NCI-H2196 (cell line): ENCODE measurements around the gene SAMD14.

Source experiments
- DNase-seq: peaks from one replicate; lab custom pipeline; 2025; ENCODE audit not compliant: unreplicated experiment; lab: John Stamatoyannopoulos, UW

The SAMD14 gene

DNA sequence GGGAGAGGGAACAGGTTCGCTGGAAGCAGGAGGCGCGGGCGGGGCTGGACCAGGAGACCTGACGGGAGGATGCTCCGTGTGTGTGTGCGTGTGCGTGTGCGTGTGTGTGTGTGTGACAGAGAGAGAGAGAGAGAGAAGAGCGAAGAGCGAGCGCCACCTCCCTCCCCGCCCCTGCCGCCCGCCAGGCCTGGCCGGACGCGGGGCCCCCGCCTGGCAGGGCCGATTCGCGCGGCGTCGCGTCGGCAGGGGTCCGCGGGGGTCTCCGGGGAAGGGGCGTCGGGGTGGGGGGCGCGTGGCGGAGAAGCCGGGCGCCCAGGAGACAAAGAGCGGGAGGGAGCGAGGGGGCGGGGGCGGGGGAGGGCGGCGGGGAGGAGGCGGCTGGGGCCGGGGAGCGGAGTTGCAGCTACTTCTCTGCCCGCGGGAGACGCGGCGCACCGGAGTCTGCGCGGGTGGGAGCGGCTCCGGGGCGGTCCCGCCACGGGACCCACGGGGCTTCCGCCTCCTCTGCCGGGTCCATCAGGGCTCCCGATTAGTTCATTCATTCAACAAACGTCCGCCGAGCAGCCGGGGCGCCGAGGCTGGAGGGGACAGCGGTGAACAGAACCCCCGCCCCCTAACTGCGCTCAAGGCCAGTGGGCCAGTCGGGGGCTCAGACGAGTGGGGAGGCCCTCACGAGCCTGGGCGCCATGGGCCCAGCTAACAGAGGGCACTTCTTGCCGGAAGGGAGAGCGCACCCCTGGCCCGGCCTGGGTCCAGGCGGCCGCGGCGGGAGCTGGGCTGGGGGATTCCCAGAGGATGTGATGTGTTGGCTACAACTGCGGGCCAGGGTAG is at the start of gene SAMD14:
SAMD14 (minus strand) TSS at position 433 of the 831 bp plus-strand sequence. CDS start 5,201 bp downstream, outside the sequence.
- peak; percentile 28 for DNase-seq

DNA sequence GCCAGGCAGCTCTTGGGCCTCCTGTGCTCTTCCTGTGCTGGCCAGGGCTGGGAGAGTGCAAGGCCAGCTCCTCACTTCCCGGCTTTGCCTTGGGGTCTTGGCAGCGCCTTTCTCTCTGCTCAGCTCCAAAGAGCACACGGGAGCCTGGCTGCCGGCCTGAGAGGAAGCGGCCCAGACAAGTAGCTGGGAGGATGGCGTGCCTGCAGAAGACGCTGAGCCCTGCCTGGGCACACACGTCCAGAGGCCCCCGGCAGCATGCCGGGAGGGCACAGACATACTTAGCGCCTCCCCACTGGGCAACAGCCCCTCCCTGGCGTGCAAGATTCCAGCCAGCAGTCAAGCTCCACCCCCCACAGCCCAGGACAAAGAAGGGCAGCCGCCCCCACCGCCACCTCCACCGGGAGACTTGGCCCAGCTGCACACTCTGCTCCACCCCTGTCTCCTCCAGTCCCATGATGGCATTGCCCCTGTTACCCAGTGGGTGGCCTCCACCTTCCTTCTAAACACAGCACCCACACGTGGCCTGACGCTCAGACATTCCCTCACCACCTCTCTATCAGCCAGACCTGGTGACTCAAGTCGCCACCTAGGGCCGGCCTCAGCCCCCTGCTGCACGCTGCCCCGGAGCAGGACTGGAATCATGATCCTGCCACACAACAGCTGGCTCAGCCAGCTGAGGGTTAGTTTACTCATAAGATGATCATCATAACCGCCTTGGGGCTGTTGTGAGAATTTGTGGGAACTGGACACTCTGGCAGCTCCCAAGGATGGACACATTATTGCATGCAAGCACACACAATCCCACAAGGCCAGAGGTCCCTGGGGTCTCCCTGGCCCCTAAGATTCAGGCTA is 48.2 kb upstream of the SAMD14 start:
- peak; percentile 89 for DNase-seq

- DNase-seq: peak; percentile 12
Measured at GRCh38 chr17:50177476-50177875, 47.5 kb upstream of the SAMD14 start.

DNA sequence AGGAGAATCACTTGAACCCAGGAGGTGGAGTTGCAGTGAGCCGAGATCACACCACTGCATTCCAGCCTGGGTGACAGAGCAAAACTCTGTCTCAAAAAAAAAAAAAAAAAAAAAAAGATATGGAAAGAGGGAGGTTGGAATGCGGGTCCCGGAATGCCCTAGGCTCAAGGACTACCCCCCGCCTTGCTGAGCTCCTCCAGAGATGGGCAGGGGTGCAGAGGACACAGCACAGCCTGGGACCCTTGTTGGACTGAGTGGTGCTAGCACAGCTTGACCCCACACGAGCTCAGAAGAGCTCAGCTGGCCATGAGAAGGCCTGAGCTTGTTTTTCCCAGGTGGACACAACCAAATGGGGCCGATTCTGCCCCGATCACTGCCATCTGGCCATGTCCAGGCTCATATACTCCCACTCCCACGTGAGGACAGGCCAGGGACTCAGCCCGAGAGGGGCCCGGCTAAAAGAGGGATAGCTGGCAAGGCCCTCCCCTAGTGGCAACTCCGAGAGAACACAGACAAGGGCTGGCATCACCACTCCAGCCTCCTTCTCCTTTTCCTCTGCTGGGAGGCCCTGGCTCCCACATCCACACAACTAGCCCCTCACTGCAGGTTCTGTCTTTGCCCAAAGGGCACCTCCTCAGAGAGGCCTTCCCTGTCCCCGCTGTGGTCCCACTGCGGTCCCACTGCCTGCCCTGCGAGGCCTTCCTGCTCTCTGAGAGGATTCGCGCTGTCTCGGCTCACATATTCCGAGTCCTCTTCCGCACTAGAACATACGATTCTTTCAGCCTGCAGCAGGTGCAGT is 46.8 kb upstream of the SAMD14 start:
- no peak for DNase-seq

DNA sequence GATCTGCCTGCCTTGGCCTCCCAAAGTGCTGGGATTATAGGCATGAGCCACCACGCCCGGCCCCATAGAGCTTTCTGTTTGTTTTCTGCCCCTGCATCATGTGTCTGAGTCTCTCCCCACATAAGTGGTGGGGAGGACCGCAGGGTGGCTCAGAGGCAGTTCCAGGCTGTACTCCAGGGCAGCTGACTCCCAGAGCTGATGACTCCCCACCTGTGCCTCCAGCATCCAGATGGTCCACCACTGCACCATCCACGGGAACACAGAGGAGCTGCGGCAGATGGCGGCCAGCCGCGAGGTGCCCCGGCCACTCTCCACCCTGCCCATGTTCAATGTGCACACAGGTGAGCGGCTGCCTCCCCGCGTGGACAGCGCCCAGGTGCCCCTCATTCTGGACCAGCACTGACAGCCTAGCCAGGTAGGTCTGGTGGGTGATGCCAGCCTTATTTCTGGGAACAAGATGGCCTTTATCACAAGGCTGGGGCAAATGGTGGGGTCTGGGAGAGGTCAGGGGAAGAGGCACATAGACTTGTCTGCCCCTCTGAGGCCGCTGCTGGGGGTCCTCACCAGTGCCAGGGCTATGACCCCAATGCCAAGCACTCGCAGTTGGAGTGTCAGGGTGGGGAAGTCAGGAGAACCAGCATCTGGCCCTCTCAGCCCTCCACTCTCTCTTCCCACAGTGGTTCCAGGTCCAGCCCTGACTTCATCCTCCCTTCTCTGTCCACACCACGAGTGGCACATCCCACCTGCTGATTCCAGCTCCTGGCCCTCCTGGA is 45.3 kb upstream of the SAMD14 start:
- DNase-seq: no peak

DNA sequence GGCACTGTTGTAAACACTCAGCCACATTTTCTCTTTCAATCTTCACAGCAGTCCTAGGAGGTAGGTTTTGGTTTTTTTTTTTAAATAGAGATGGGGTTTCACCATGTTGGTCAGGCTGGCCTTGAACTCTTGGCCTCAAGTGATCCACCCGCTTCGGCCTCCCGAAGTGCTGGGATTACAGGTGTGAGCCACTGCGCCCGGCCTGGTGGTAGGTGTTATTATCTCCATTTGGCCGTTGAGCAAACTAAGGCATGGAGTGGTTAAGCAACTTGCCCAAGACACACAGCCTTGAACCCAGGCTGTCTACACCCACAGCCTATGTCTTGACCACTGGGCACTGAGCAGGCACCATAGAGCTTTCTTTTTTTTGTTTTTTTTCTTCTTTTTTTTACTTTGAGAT is 44.5 kb upstream of the SAMD14 start:
- DNase-seq: no peak

DNA sequence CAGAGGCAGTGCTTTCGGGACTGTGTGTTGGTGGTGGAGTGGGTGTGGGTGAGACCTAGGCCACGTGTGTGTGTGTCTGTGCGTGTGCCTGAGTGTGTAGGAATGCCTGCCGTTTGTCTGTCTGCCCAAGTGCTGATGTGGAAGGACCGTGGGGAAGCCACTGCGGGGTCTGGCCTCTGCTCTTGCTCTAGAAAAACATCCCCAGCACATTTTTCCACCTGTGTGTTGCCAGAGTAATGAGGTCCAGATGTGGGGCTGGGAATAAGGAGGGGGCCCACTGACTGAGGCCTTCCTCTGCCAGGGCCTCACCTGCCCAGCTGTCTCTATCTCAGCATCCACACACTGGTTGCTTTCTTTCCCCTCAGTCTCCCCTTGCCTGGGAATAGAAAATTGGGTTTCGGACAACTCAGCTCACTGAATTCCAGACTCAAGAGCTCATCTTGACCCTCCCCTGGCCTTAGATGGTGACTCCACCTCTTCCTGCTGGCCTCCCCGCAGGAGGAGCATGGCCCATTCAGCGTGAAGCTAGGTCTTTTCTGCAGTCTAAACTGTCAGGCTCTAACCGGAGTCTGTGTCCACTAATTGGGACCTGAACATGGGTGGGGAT is 43.5 kb upstream of the SAMD14 start:
- DNase-seq: no peak

GRCh38 chr17:50172936-50173334 is 43.0 kb upstream of the SAMD14 start:
- no peak for DNase-seq

GRCh38 chr17:50172130-50172529 is 42.2 kb upstream of the SAMD14 start:
- DNase-seq: no peak

- no peak for DNase-seq
Measured at GRCh38 chr17:50171371-50172071, 41.6 kb upstream of the SAMD14 start.

GRCh38 chr17:50170662-50171370 is 40.9 kb upstream of the SAMD14 start:
- no peak for DNase-seq

DNA sequence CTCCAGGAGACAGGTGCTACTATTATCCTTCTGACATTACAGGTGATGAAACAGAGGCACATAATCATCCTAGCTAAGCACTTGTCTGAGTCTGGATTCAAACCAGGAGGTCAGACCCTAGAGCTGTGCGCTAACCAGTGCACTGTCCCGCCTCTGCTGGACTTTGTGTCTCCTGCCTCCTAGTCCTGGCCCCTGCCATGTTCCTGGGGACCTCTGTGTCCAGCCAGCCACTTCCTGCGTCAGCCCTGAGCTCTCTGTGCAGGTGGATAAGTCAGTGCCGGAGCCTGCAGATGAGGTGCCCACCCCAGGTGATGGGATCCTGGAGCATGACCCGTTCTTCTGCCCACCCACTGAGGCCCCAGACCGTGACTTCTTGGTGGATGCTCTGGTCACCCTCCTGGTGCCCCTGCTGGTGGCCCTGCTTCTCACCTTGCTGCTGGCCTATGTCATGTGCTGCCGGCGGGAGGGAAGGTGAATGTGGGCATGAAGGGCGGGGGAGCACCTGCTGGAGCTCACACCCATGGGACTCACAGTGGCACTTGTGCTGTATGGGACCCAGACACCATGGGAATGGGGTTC is 40.0 kb upstream of the SAMD14 start:
- no peak for DNase-seq

DNA sequence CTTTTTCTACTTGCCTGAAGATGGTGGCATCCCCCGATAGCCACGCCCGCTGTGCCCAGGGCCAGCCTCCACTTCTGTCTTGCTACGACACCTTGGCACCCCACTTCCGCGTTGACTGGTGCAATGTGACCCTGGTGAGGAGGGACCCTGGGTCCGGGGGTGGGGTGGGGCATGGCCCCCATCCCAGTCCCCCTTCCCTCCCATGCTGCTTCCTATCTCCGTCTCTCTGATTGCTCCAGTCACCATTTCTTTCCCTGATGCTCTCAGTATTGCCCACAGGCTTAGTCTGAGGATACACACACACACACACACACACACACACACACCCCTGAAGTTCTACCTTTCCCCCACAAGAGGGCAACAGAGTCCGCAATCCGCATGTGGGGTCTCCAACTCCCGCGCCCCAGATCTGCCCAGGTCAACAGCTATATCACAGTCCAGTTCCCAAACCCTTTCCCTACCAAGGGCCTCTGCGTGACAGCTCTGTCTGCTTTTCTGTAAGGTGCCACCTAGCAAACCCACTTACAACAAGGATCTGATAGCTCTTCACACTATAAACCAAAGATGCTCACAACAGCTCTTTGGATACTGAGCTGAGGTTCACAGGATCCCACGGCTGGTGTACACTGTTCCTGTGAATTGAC is 39.3 kb upstream of the SAMD14 start:
- DNase-seq: peak; percentile 45

GRCh38 chr17:50168319-50168718 is 38.4 kb upstream of the SAMD14 start:
- no peak for DNase-seq

DNA sequence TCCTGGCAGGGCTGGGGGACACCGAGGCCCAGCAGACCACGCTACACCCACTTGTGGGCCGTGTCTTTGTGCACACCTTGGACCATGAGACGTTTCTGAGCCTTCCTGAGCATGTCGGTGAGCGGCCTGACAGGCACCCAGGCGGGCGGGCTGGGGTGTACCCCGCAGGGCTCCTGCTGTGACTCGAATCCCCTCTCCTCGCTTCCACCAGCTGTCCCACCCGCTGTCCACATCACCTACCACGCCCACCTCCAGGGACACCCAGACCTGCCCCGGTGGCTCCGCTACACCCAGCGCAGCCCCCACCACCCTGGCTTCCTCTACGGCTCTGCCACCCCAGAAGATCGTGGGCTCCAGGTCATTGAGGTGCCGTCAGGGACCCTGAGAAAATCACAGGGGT is 37.4 kb upstream of the SAMD14 start:
- DNase-seq: no peak

GRCh38 chr17:50166518-50167181 is 36.7 kb upstream of the SAMD14 start:
- no peak for DNase-seq

DNA sequence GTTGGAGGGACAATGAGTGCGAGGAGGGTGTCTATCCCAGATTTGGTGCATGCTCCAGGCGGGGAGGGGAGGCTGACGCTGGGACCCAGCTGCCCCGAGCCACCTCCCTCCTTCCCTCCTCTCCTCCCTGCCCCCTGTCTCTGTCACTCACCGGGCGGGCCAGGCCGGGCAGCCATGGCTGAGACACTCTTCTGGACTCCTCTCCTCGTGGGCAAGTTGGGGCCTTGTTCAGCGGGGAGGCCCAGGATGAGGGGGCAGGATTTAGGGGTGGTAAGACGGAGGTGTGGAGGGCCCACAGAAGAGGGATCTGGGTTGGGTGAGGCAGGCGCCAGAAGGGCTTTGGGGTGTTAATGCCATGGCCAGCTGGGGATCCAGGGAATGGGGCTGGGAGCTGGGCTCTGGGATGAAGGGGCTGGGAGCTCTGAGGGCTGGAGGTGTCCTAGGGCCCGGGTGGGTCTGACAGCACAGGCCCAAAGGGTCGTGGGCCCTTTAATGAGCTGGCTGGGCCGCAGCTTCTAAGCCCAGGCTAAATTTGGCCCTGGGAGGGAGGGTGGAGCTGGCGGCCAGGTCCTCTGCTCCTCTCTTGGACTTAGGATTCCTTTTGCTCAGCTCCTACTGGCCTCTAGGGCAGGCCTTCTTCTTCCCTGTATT is 36.0 kb upstream of the SAMD14 start, which contains the start of gene SGCA:
SGCA (plus strand) TSS at position 139 of the 651 bp plus-strand sequence; CDS start at position 175, 36 bp downstream.
- DNase-seq: no peak
